ENCODE data around the gene GDF3.
"Not testable (repeated sequence)": the region's sequence is repeated elsewhere in the genome, so short reads cannot be mapped to it uniquely, and the experiment has no call there.

Gene GDF3

DNA sequence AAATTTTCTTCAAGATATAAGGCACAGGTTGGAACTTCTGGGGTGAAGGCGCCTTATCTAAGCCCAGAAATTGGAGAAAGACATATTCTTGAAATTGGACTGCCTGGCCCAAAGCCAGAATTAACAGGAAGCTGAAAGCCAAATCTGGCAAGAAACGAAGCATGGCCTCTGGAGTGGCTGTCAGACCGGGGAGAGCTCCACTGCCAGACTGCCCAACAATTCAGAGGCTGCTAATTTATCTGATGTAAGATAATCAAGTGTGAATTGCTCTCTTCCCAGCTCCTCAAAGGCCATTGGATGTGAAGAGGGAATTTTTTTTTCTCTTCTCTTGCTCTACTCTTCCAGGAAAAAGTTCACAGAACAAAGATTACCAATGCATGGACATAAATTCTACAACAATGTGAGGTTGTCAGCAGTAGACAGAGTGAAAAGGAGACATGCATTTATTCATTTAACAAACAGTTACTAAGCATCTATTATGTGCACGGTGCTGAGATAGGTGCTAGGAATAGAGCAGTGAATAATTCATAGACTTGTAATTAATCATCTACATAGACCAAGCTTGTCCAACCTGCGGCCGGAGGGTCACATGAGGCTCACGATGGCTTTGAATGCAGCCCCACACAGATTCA, at the start of gene GDF3:
GDF3 (minus strand) TSS at position 210 of the 632 bp plus-strand sequence; CDS start at position 163, 47 bp downstream.
- no peak for DNase-seq (ENCODE audit: low read depth in 2 of 2)

DNA sequence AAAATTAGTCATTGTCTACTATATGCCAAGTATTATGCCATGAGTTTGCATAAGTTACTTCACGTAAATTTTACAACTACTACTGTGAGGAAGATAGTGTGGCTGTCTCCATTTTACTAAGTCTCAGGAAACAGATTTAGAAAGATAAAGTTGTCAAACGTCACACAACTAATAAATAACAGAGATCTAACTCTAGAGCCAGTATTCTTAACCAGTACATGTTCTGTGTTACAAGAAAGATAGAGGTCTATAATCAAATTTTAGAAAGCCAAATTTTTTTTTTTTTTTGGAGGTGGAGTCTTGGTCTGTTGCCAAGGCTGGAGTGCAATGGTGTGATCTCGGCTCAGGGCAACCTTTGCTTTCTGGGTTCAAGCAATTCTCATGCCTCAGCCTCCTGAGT, 37.4 kb upstream of the GDF3 start:
- DNase-seq (ENCODE audit: low read depth in 2 of 2): no peak

DNA sequence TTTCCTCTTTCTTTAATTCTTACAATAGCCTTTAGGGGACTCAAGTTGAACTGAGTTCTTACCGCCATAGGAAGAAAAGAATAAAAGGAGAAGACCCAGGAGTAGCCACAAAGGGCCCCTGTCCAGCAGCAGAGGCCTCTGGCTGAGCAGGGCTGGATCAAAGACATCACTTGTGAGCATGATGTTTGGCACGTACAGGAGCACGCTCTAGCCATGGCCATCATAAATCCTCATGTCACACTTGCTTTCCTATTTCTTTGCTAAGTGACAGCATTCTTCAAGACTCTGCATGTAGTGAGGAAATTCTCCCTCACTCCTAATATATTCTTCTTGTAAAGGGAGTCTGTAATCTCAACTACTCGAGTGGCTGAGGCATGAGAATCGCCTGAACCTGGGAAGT, 35.9 kb upstream of the GDF3 start:
- no peak for DNase-seq (ENCODE audit: low read depth in 2 of 2)

DNA sequence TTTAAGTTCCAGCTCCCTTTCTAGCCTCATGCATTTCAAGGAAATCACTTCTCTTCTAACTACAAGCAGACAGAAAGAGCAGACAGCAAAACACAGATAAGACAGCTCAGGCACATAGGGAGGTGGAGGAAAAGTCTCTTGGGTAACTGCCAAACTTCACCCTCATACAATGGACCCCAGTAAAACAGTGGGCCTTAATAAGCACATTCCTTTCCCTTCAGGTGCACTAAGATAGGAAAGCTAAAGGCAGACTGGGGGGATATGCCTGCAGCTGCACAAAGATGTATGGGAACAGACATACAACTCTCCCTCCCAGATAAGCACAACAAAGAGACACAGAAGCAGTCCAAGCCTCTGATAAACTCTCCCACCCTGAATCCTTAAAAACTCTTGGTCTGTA, 35.4 kb upstream of the GDF3 start:
- DNase-seq (ENCODE audit: low read depth in 2 of 2): not testable (repeated sequence)

DNA sequence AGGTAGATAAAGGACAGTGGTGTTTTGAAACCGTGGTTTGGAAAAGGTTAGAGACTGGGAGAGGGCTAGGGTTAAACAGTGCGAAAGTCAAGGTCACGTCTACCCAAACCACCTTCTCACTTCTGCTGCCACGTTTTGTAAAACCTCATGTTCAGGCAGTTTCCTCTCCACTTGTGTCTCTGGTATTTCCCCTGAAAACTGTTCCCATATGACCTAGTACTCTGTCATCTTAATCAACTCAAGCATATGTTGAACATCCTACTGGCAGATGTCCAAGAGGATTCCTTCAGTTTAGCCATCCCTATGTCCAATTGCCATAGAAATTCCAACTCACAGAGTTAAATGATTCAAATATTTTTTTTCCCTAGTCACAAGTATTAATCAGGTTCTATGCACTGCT, 34.2 kb upstream of the GDF3 start:
- no peak for DNase-seq (ENCODE audit: low read depth in 2 of 2)

DNA sequence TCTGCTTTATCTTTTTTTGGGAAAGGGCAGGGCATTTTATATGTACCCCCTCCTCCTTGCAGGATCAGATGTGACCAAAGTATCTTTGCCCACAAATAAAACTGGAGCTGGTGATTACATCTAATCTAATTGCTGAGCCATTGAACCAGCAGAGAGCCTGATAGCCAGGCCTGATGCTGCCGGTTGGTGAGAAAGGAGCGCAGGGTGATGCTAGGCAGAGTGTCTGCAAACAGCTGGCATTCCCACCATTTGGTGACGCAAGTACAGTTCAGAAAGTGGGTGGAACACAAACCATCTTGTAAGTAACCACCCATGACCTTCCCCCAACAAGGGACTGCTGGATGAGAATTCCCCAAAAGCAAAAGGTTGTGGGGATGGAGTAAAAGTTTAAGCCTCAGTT, 28.4 kb upstream of the GDF3 start:
- no peak for DNase-seq (ENCODE audit: low read depth in 2 of 2)

DNA sequence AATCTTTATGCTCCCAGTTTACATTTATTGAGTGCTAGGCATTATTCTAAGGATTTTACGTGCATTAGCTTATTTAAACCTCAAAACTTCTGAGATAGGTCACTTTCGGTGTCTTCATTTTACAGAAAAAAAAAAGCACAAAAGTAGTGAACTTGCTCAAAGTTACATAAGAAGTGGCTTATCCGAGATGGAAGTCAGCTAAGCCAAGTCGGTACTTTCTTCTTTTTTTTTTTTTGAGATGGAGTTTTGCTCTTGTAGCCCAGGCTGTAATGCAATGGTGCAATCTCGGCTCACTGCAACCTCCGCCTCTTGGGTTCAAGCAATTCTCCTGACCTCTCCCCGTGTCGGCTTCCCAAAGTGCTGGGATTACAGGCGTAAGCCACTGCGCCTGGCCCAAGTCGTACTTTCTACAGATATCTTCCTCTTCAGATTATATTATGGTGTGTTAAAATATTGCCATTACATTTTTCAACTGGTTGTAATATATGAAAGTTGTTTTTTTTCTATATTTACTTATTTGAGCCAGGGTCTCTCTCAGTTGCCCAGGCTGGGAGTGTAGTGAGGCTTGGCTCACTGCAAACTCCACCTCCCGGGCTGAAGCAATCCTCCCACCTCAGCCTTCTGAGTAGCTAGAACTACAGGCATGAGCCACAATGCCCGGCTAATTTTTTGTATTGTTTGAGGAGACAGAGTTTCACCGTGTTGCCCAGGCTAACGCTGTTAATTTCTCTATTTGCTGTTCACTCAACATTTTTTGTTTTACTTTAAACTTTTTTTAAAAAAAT, 24.6 kb upstream of the GDF3 start:
- no peak for DNase-seq (ENCODE audit: low read depth in 2 of 2)

DNA sequence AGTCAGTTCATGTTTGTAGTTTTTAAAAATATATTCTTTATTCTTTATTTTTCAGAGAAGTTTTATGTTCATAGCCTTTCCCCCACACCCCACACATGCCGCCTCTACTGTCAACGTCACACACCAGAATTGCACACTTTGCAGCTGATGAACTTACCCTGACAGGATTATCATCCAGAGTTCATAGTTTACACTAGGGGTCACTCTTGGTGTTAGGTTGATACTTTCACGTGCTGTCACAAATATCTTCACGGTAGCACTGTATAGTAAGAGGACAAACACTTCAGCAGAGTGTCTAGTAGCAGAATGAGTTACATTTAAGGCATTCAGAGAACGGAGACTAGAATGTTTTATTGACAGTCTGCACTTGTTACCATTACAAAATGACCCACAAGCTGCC, 20.8 kb upstream of the GDF3 start:
- DNase-seq (ENCODE audit: low read depth in 2 of 2): no peak

DNA sequence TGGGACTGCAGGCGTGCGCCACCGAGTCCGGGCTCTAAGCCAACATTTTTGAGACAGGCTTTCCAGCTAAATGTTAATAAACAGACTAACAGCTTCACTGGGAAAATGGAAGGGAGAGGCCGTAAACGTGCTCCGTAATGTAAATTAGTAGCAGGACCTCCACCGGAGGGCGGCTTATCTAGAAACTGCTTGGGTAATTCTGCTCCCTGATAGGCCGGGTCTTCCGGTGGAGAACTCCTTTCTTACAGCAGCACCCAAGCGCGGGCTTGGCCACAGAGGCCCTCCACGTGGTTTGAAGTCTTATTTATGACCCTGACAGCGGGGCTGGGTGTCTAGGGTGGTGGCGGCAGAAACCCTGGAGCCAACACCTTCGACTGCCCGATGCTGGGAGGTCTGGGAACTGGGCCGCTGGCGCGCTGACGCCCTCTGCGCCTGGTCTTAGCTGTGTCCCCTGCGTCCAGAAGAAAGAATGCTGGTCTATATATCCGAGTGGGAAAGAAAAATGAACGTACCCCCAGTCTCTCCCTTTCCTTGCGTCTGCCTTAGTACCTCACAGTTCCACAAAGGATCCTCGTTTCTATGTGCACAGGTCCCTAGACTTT, 17.4 kb upstream of the GDF3 start:
- no peak for DNase-seq (ENCODE audit: low read depth in 2 of 2)

DNA sequence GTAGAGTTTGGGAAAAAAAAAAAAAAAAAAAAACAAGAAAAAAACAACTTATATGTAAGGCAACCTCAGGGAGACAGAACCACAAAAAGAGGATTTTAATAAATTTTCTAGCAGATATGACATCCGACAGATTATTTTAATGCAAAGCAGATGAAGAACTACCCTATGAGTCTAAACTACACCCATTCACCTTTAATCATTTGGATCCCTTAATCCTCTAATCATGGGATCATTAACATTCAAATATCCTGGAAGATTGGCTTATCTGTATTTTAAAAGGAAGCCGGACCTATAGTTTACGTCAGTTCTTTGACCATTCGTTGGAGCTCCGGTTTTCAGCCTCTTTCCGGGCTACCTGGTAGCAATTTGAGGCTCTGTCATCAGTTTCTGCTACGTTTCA, 15.6 kb upstream of the GDF3 start, which contains the start of gene DPPA3:
DPPA3 (plus strand) TSS at position 301 of the 400 bp plus-strand sequence. CDS start 138 bp downstream, outside the sequence.
- DNase-seq (ENCODE audit: low read depth in 2 of 2): no peak

DNA sequence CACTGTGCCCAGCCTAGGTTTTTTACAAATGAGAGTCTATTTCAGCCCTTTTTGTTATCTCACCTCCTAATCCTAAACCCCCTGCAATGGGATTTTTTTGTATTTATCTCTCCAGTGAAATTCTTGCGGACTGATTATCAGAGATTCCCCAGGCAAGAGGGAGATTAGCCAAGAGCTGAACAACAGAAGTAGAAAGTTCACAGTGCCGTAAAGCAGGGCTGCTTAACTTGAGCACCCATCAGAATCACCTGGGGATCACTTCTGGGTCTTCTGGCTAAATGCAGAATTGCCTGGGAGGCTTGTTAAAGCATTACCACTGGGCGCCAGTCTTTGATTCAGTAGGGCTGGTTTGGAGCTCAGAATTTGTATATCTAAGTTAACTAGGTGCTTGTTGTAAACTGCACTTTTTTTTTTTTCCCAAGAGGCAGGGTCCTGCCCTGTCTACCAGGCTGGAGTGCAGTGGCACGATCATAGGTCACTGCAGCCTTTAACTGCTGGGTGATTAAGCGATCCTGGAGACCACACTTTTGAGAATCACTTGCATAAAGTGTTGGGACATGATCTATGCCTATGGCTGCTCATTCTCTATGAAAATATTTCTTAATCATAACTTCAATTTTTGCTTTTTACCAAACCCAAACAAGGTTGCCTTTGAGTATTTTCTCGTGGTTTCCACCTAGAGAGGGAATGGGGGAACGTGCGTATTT, 14.5 kb upstream of the GDF3 start:
- no peak for DNase-seq (ENCODE audit: low read depth in 2 of 2)

DNA sequence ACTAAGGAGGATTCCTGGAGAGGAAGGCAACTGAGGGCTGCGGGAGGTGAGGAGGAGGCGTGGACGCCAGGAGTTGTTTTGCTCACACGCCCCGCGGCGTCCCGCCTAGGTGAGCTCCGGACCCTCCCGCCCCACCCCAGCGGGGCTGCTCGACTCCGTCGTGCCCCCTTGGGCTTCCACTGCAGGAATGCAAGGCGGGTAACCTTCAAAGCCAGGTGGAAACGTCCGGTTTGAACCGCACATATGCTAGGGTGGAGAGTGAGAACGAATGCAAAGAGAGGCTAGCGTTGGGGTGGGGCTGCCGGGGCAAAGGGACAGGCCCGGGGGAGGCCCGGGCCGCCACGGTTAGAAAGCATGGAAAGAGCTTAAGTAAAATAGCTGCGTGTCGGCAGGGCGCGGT, 10.3 kb upstream of the GDF3 start:
- DNase-seq (ENCODE audit: low read depth in 2 of 2): no peak

DNA sequence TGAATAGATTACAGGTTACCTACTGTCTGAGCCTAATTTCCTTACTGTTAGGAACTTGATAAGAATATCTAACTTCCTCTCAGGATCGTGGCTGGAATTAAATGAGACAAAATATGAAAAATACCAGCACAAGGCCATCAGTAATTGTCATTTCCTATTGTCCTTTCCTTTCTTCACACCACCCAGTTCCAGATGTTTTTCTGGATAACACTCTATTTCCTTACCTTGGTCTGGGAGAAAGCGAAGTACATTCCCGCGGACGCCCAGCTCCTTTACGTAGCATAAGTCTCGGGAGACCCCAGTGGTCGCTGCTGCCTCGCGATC, 376 bp downstream of the GDF3 start:
- no peak for DNase-seq (ENCODE audit: low read depth in 2 of 2)

DNA sequence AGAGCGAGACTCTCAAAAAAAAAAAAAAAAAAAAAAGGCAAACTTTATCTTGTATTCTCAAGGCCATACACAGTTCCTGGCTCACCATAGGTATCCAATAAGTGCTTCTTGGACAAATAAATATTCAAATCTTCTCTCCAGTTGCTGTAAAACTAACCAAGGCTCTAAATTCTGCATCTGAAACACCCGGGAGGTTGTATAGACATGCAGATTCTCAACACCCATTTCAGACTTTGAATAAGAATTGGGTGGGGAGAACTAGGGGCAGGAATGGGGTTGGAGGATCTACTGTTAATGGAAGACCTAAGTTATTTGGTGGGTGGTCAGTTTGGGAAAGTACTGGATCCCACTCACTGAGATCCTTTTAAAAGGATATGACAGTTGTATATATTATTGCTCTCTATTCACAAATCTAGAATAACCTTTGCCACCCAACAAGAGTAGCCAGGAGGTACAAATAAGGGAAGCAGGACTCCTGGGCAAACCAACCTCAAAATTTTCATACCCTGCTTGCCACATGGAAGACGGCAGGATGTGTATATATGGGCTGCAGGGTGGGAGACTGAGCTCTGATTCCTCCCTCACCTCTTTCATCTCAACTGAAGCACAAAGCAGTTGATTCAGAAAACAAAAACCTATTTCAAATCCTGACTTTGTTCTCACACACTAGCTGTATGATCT, 879 bp downstream of the GDF3 start:
- no peak for DNase-seq (ENCODE audit: low read depth in 2 of 2)

DNA sequence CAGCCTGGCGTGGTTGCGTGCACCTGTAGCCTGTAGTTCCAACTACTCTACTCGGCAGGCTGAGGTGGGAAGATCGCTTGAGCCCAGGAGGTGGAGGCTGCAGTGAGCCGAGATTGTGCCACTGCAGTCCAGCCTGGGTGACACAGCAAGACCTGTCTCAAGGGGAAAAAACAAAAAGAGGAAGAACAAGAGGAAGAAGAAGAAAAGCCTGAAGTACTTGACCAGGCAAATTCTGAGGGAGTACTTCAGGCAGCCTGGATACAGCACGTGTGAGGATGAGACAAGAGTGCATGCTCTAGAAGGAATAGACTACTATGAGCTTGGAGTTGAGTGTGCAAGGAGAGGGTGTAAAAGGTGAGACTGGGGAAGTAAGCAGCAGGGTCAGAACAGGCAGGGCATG, 1.8 kb downstream of the GDF3 start:
- no peak for DNase-seq (ENCODE audit: low read depth in 2 of 2)

DNA sequence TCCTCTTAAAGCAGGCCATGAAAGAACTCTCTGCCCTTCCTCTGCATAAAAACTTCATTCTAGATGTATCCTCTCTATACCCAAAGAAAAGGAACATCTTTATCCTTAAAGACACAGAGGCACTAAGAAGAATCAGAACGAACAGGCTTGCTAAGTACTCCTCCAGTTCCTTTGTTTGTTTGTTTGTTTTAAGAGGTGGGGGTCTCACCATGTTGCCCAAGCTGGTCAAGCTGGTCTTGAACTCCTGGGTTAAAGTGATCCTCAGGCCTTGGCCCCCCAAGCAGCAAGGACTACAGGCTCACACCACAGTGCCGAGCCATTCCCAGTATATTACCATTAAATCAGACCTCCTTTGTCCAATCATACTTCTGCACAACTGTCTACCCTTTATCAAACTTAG, 14.0 kb downstream of the GDF3 start:
- DNase-seq (ENCODE audit: low read depth in 2 of 2): no peak

DNA sequence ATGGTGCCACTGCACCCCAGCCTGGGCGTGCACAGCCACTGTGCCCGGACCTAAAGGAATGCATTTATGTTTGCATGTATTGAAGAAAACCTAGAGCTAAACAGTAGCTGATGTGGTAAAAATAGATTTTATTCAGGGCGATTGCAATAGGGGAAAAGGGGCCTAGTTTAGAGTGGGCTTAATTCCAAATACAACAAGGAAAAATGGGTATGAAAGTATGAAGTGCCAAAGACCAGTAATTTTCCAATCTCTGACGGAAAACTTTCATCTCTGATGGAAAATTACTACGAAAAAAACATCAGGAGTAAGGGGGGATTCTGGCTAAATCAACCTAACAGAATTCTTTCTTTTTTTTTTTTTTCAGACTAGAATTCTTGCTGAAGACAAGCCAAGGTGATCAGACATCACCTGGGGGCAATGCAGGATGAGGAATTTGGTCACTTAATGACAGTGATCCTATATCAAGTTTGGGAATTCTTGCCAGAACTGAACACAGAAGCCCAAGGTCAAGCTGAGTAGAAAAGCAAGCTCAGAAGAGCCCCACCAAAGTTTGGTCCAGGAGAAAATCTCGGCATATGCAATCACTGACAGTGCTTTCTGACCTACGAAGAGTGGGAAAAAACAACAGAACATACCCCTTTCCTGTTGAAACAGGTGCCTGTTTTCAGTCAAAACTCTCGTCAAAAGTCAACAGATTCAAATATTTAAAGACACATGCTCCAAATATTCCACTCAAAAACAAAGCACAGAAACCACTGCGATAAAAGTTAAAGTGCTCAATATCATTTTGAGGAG, 16.1 kb downstream of the GDF3 start:
- DNase-seq (ENCODE audit: low read depth in 2 of 2): no peak

DNA sequence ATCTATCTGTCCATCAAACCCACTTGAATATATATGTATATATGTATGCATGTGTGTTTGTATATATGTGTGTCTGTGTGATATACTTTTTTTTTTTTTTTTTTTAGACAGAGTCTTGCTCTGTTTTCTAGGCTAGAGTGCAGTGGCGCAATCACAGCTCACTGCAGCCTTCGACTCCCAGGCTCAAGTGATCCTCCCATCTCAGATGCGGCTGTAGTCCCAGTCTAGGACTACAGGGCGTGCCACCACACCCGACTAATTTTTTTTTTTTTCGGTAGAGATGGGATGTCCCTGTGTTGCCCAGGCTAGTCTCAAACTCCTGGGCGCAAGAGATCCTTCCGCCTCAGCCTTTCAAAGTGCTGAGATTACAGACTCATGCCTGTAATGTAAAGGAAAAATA, 16.8 kb downstream of the GDF3 start:
- no peak for DNase-seq (ENCODE audit: low read depth in 2 of 2)

DNA sequence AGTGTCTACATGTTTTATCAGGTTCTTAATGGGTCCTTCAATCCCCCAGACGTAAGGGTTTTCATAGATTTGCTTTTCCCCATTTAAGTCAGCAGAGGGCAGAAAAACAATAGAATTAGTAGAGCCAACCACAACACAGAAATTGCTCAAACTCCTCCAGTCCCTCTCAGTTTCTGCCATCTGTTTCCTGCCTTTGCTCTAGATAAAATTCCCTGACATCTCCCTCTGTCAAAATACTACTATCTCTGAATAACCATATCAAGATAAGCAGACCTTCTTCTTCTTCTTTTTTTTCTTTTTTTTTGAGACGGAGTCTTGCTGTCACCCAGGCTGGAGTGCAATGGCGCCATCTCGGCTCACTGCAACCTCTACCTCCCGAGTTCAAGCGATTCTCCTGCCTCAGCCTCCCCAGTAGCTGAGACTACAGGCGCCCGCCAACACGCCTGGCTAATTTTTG, 18.1 kb downstream of the GDF3 start:
- DNase-seq (ENCODE audit: low read depth in 2 of 2): not testable (repeated sequence)

DNA sequence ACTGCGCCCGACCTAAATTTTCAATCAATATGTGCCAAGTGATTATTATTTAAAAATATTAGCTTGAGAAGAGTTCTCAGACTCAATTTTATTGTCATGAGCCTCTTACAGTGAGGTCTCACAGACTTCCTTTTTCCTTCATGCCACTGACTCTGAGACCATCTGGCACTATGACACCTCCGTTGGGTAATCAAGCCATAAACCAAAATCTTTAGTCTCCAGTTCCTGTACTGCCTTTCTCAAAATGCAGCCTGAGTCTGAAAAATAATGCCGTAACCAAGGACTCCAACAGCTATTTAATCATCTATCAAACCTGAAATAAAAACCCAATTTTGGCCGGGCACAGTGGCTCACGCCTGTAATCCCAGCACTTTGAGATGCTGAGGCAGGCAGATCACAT, 20.1 kb downstream of the GDF3 start:
- not testable (repeated sequence) for DNase-seq (ENCODE audit: low read depth in 2 of 2)

DNA sequence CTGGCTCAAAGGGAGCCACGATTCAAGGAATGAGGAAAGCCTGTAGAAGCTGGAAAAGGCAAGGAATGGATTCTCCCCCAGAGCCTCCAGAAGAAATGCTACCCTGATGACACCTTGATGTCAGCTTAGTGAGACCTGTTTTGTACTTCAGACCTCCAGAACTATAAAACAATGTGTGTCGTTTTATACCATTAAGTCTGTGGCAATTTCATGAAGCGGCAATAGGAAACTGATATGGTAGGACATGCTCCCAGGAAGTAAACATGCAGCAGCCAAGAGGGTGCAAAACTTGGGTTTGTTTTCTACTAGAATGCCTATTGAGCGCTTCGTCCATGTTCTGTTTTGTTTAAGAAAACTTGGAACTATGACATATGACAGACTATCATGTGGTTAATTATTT, 27.4 kb downstream of the GDF3 start:
- DNase-seq (ENCODE audit: low read depth in 2 of 2): no peak

Data from activated CD8-positive, alpha-beta memory T cell treated with anti-CD3 and anti-CD28 coated beads for 4 hours (primary cell).